GM12891 (cell line): ENCODE data around the gene NSD2.

Experiments used
- PAX5 ChIP-seq: IDR thresholded peaks from 2 replicates; pipeline ENCODE4 v1.6.1; 2011; ENCODE audit warnings: low read length, moderate library complexity, mild to moderate bottlenecking; ENCODE audit not compliant: insufficient read depth, severe bottlenecking
- POLR2A ChIP-seq: IDR thresholded peaks from 2 replicates; pipeline ENCODE4 v1.6.1; 2011; ENCODE audit warnings: low read depth, low read length, control low read depth
- POLR2AphosphoS5 ChIP-seq: IDR thresholded peaks from 2 replicates; pipeline ENCODE4 v1.6.1; 2011; ENCODE audit warnings: low read depth, low read length, control low read depth
- POU2F2 ChIP-seq: IDR thresholded peaks from 2 replicates; pipeline ENCODE4 v1.6.1; 2011; ENCODE audit warnings: low read depth, mild to moderate bottlenecking, control low read depth, low read length, moderate library complexity
- SPI1 ChIP-seq: IDR thresholded peaks from 2 replicates; pipeline ENCODE4 v1.6.1; 2011; ENCODE audit warnings: low read depth, low read length, control low read depth
- TAF1 ChIP-seq: IDR thresholded peaks from 2 replicates; pipeline ENCODE4 v1.6.1; 2011; ENCODE audit warnings: low read depth, low read length, control low read depth

DNA sequence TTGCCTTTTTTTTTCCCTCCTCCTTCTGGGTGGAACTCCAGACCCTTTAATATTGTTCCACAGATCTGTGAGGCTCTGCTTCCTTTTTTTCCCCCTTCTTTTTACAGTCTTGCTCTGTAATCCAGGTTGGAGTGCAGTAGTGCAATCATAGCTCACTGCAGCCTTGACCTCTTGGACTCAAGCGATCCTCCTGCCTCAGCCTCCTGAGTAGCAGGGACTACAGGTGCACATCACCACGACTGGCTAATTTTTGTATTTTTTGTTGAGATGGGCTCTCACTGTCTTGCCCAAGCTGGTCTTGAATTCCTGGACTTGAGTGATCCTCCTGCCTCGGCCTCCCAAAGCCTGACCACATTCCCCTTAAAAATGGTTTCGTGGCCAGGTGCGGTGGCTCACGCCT, 26.8 kb downstream of the NSD2 start:
- no peak for TF ChIP-seq POLR2A
- no peak for TF ChIP-seq TAF1
- TF ChIP-seq POLR2AphosphoS5: no peak
- no peak for TF ChIP-seq POU2F2
- TF ChIP-seq SPI1: no peak
- no peak for TF ChIP-seq PAX5
